T-helper 2 cell treated with Interferon-gamma antibody and Interleukin-4, amounts not matched to agents 5 μg/mL and 100 μg/mL, for 36 hours (primary cell): ENCODE measurements around the gene BCL7A.
"Not testable (repeated sequence)": the region's sequence is repeated elsewhere in the genome, so short reads cannot be mapped to it uniquely, and the experiment has no call there.

Experiments used
- DNase-seq: peaks from one replicate; pipeline ENCODE4 v3.0.0; 2021; ENCODE audit warnings: low spot score
- H3K27ac Mint-ChIP-seq: one replicate; pipeline ENCODE4 v1.8.0; 2021; ENCODE audit warnings: mild to moderate bottlenecking, mixed read lengths
- H3K27me3 Mint-ChIP-seq: one replicate; pipeline ENCODE4 v1.8.0; 2021; ENCODE audit warnings: low read depth, mixed read lengths
- H3K36me3 Mint-ChIP-seq: one replicate; pipeline ENCODE4 v1.8.0; 2021; ENCODE audit warnings: low read depth, mixed read lengths
- H3K4me1 Mint-ChIP-seq: one replicate; pipeline ENCODE4 v1.8.0; 2021; ENCODE audit warnings: low read depth, mixed read lengths
- H3K4me3 Mint-ChIP-seq: one replicate; pipeline ENCODE4 v1.8.0; 2022; ENCODE audit warnings: mild to moderate bottlenecking, moderate library complexity, mixed read lengths
- H3K9me3 Mint-ChIP-seq: one replicate; pipeline ENCODE4 v1.8.0; 2021; ENCODE audit warnings: mixed read lengths

Gene BCL7A

DNA sequence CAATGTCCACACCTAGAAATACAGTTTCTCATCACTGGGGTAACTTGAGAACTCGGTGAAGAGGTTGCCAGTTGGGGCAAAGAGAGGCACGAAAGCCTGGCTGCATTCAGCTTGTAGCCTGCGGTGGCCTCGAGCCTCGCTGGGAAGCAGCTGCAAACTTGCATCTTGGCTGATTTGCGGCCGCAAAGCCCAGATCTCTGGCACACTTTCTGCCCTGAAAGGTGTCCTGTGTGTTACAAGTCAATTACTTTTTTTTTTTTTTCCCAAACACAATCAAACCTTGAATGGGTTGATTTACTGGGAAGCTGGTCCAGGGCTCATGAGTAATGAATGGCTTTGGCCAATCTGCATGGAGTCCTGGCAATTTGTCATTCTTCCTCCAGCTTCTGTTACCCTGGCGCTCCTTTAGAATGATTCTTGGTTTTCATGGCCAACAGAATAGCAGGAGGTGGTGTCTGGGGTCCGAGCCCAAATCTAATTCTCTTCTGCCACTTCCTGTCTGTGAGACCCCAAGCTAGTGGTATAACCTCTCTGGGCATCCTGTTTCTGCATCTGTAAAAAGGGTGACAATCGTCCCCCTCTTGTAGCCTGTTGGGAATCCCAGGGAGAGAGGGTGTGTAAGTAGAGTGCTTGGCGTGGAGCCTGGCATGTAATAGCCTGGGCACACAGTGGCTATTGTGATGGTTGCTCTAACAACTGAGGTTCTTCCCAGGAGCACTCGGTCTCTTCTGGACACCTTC is 6.7 kb downstream of the BCL7A start:
- no peak overlapping the region for H3K27ac Mint-ChIP-seq
- no peaks in the 10 kb centered on the region for H3K36me3 Mint-ChIP-seq
- H3K9me3 Mint-ChIP-seq: no peaks in the 10 kb centered on the region
- peaks cover 1% of the 10 kb centered on the region for H3K4me1 Mint-ChIP-seq
- H3K4me3 Mint-ChIP-seq: no peak overlapping the region
- no peak for DNase-seq
- peaks cover 2% of the 10 kb centered on the region for H3K27me3 Mint-ChIP-seq

DNA sequence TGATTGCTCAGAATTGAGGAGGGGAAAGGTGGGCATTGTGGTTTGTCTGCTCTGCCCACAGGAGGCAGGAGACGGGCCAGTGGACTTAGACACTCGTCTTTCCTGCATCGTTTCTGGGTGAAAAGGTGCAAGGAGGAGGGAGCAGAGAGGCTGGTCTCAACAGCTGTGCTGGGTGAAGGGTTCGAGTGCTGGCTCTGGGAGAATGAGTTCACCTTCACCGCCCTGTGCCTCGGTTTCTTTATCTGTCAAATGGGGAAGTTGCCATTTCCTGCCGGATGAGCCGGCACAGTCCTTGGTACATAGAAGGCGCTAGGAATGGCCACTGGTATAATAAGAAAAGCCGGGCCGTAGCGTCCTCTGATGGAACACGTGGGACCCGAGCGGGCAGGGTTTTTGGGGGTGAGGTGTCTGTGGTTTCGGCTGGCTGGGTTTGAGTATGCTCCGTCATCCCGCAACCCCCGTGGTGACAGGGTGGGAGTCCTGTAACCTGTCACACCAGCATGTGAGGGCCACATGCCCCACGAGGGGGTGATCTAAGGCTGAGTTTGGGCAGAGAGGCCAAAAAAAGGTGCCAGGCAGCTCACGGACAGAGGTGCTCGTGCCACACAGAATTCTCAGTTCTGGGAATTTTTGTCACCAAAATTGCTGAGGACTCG is 7.3 kb downstream of the BCL7A start:
- DNase-seq: no peak
- Mint-ChIP-seq H3K4me3 (no peak overlapping the region), H3K27ac (no peak overlapping the region), H3K4me1 (no peaks in the 10 kb centered on the region), H3K27me3 (no peaks in the 10 kb centered on the region), H3K36me3 (no peaks in the 10 kb centered on the region), H3K9me3 (no peaks in the 10 kb centered on the region)

DNA sequence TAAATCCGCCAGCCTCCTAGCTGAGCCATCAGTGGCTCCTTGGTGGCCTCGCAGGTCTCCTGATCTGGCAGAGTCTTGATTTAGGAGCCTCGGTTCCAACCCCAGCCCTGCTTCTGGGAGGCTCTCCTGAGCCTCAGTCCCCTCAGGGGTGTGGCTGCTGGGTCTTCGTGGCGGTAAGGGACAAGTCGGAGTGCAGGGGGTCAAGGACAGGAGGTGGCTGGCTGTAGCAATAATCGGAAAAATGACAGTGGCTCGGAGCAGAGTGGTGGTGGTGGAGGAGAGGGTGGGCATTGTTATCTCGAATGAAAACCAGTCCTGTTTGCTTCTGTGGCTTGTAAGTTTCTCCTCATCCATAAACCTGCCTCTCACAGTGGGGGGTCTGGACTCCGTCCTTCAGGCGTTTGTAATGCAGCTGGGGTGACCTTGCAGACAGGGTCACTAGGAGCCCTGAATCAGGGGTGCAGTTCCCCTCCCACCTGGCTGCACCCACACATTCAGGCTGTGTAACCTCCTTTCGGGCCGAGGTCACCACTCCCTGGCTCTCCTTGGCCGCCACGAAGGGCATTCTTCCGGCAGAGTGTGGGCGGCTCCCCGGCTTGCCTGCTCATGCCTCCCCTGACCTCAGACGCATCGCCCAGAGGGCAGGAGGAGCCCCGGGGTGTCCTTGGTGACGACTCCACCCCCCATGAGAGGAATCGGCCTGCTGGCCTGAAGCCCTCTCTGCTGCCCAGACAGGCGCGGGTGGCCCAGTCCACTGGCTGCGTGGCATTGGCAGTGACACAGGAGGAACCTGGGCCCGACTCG is 8.1 kb downstream of the BCL7A start:
- Mint-ChIP-seq H3K4me1 (no peaks in the 10 kb centered on the region), H3K36me3 (no peaks in the 10 kb centered on the region), H3K4me3 (no peak overlapping the region), H3K27me3 (no peaks in the 10 kb centered on the region), H3K27ac (no peak overlapping the region), H3K9me3 (no peaks in the 10 kb centered on the region)
- no peak for DNase-seq

DNA sequence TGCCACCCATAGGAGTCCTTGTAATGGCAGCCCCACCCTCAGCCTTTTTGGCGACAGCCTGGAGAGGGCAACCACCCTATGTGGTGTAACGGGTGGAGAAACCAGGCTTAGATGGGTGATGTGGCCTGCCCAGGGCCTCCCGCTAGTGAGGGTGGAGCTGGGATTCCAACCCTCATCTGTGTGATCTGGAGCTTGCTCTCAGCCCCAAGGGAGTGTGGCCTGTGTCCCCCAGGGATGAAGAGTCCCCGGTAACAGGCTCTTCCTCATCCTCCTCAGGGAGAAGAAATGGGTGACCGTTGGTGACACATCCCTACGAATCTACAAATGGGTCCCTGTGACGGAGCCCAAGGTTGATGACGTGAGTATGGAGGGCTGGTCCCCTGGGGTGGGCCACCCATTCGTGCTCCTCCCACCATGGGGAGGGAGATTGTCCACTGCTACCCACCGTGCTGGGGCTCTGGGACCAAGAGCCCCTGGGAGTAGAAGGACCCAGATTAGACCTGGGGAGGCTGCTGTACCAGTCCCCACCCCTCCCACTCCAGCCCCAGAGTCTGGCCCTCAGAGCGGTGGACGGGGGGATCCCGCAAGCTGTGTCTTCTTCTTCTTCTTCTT is 8.8 kb downstream of the BCL7A start:
- no peaks in the 10 kb centered on the region for H3K9me3 Mint-ChIP-seq
- H3K27ac Mint-ChIP-seq: no peak overlapping the region
- no peaks in the 10 kb centered on the region for H3K36me3 Mint-ChIP-seq
- no peaks in the 10 kb centered on the region for H3K4me1 Mint-ChIP-seq
- no peaks in the 10 kb centered on the region for H3K27me3 Mint-ChIP-seq
- no peak for DNase-seq
- H3K4me3 Mint-ChIP-seq: no peak overlapping the region

DNA sequence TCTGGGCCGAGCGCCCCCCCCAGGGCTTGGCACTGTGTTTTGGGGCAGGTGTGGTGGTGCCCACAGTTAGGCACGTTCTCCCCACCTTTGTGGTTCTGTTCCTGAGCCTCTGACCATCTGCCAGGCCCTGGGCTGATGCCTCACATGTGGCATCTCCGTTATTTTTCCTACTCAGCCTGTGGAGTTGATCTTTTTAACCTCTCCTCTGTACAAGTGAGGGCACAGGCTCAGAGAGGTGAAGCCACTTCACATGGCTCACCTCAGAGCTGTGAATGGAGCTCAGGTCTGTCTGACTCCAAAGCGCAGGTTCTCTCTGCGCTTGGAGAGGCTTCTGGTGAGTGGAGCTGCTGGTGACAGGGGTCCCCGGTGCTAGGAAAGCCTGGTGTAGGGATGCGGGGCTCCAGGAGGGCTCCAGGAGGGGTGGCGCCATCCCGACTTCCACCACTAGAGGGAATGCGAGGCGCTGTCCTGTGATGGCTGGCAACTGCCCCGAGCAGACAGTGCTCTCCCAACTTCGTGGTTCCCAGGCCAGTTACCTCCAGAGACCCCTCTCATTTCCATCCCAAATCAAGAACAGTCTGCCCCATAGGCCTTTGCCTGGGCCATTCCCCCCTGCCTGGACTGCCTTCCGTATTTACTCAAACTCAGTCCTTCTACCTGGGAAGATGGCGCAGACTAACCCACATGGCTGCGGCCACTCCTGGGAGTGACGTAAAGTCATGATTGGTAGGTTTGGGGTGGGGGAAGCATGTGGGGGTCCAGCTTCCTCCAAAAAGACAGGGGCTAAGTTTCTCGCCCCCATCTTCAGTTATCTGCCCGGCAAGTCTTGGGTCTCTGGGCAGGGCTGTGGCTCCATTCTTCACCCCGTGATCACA is 9.9 kb downstream of the BCL7A start:
- no peak overlapping the region for H3K27ac Mint-ChIP-seq
- no peaks in the 10 kb centered on the region for H3K36me3 Mint-ChIP-seq
- H3K4me1 Mint-ChIP-seq: no peaks in the 10 kb centered on the region
- no peaks in the 10 kb centered on the region for H3K27me3 Mint-ChIP-seq
- H3K4me3 Mint-ChIP-seq: no peak overlapping the region
- DNase-seq: peak; percentile 39
- H3K9me3 Mint-ChIP-seq: no peaks in the 10 kb centered on the region

DNA sequence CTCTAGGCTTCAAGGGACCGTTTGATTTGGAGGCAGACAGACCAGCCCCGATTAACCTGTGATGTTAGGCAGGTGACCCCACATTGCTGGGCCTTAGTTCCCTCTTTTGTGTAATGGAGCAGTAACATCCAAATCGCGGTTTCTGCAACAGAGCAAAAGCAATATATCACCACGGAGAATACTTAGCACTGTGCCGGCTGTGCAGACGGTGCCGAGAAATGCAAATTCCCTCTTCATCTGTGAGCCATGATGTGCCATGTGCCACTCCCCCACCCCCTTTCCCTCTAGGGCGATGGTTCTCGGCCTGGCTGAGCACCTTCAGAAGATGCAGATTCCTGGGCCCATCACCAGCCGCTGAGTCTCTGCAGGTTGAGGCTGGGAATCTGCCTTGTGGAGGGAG is 10.9 kb downstream of the BCL7A start:
- Mint-ChIP-seq H3K27ac (no peak overlapping the region), H3K9me3 (no peaks in the 10 kb centered on the region), H3K4me1 (no peaks in the 10 kb centered on the region), H3K36me3 (no peaks in the 10 kb centered on the region), H3K4me3 (no peak overlapping the region), H3K27me3 (no peaks in the 10 kb centered on the region)
- no peak for DNase-seq

DNA sequence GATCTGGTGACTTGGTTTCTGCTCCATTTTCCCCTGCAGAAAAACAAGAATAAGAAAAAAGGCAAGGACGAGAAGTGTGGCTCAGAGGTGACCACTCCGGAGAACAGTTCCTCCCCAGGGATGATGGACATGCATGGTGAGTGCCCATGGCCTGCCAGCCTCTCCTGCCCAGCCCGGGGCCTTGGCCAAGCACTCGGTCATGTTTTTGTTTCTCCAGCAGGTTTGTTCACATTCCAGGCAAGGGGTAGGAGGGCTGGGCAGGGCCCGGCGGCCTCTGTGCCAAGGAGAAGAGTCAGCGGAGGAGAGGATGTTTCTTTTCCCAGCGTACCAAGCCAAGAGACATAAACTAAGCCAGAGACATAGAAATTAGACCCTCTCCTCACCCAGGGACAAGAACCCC is 13.6 kb downstream of the BCL7A start:
- no peaks in the 10 kb centered on the region for H3K27me3 Mint-ChIP-seq
- no peak overlapping the region for H3K4me3 Mint-ChIP-seq
- no peak overlapping the region for H3K27ac Mint-ChIP-seq
- no peak for DNase-seq
- no peaks in the 10 kb centered on the region for H3K4me1 Mint-ChIP-seq
- no peaks in the 10 kb centered on the region for H3K9me3 Mint-ChIP-seq
- H3K36me3 Mint-ChIP-seq: no peaks in the 10 kb centered on the region

DNA sequence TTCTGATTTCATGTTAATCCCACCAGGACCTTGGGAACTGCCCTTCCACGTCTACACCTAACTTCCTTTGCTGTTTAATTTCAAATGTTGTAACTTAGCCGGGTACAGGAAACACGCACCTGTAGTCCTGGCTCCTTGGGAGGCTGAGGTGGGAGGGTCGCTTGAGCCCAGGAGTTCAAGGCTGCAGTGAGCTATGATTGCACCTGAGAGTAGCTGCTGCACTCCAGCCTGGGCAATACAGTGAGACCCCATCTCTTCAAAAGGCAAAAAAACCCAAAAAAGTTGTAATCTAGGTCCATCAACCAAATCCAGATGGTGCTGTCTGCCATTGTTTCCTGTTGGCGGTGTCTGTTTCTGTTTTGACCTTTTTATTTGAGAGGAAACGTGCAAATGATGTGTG is 14.5 kb downstream of the BCL7A start:
- no peaks in the 10 kb centered on the region for H3K36me3 Mint-ChIP-seq
- H3K27ac Mint-ChIP-seq: peak overlapping the region; percentile 20
- H3K9me3 Mint-ChIP-seq: no peaks in the 10 kb centered on the region
- H3K4me3 Mint-ChIP-seq: no peak overlapping the region
- no peak for DNase-seq
- H3K27me3 Mint-ChIP-seq: no peaks in the 10 kb centered on the region
- H3K4me1 Mint-ChIP-seq: no peaks in the 10 kb centered on the region

DNA sequence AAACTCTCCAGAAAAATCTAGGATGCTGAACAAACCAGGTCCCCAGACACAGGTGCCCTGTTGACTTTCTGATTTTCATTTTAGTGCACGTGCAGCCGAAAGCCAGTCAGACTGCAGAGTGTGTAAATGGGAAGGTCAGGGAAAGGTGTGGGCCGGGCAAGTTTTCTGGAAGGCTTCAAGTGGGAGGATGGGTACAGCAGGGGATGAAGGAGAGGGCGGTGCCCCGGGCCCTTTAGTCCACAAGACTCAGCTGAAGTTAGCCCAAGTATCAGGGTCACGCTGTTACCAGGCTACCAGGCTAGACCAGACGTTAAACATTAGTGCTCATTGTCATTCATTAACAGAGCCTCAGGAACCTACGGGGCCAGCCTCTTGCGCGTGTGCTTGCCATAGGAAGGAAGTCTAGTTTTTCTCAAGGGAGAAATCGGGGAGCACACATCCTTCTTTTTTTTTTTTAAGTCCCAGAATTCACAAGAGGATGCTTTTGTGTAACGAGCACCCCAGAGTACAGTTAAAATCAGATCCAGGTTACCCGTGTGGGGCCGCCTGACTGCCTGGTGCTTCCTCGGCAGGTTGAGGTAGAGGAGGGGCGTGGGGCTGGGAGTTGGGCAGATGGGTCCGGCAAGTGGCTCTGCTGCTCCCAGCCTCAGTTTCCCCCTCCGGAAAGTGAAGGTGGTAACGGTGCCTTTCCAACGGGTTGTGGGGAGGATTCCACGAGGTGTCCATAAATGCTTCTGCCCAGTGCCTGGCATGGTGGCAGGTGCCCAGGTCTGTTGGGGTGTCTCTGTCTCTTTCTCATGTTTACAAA is 19.1 kb downstream of the BCL7A start:
- Mint-ChIP-seq H3K4me3 (no peak overlapping the region), H3K4me1 (no peaks in the 10 kb centered on the region), H3K27me3 (no peaks in the 10 kb centered on the region), H3K9me3 (no peaks in the 10 kb centered on the region), H3K27ac (no peak overlapping the region), H3K36me3 (peaks cover 11% of the 10 kb centered on the region)
- DNase-seq: no peak

DNA sequence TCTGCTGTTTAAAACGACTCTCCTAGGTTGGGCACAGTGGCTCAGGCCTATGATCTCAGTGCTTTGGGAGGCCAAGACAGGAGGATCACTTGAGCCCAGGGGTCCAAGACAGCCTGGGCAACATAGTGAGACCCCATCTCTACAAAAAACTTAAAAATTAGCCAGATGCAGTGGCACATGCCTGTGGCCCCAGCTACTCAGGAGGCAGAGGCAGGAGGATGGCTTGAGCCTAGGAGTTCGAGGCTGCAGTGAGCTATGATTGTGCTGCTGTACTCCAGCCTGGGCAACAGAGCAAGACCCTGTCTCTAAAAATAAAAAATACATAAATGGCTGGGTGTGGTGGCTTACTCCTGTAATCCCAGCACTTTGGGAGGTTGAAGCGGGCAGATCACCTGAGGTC is 19.8 kb downstream of the BCL7A start:
- H3K27me3 Mint-ChIP-seq, H3K4me1 Mint-ChIP-seq, H3K4me3 Mint-ChIP-seq, H3K27ac Mint-ChIP-seq, DNase-seq, H3K9me3 Mint-ChIP-seq: not testable (repeated sequence)
- H3K36me3 Mint-ChIP-seq: peaks cover 11% of the 10 kb centered on the region

DNA sequence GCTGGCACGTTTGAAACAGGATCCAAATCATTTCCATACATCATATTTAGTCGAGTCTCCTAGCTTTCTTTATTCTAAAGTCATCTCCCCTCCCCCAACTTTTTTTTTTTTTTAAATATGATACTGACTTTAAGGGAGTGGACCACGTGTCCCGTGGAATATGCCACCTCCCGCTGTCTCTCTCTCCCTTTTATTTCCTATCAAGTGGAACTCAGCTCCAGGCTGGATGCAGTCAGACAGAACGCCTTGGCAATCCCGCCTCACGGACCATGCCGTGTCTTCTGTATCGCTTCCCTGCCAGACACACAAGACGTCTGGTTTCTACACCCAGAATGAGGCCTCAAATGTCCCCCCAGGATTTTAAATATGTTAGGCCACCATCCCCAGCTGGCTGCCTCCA is 21.2 kb downstream of the BCL7A start:
- no peak overlapping the region for H3K27ac Mint-ChIP-seq
- no peaks in the 10 kb centered on the region for H3K9me3 Mint-ChIP-seq
- no peak for DNase-seq
- no peaks in the 10 kb centered on the region for H3K27me3 Mint-ChIP-seq
- no peak overlapping the region for H3K4me3 Mint-ChIP-seq
- H3K4me1 Mint-ChIP-seq: no peaks in the 10 kb centered on the region
- peaks cover 11% of the 10 kb centered on the region for H3K36me3 Mint-ChIP-seq

DNA sequence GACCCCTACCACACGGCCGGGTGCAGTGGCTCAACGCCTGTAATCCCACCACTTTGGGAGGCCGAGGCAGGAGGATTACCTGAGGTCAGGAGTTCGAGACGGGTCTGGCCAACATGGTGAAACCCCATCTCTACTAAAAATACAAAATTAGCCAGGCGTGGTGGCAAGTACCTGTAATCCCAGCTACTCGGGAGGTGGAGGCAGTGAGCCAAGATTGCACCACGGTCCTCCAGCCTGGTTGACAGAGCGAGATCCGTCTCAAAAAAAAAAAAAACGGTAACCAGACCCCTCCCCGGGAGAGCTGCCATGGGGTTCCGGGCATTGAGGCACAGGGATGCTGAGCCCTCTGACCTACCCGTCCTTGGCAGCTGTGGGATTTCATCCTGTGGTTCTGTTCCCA is 21.8 kb downstream of the BCL7A start:
- Mint-ChIP-seq H3K4me1 (no peaks in the 10 kb centered on the region), H3K36me3 (peaks cover 12% of the 10 kb centered on the region), H3K9me3 (no peaks in the 10 kb centered on the region), H3K27ac (no peak overlapping the region), H3K27me3 (no peaks in the 10 kb centered on the region), H3K4me3 (no peak overlapping the region)
- DNase-seq: no peak

DNA sequence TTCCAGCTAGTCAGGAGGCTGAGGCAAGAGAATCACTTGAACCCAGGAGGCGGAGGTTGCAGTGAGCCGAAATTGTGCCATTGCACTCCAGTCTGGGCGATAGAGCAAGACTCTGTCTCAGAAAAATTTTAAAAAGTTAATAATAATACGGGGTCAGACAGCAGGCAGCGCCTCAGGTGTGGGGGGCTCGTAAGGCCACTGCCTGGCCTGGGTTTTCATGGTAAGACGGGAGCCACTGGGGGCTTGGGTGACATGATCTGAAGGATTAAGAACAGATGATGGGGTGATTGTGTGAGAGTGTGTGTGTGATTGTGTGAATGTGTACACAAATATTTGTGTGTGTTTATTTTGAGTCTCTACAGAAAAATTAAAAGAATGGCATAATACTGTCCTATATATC is 23.6 kb downstream of the BCL7A start:
- Mint-ChIP-seq H3K4me1 (no peaks in the 10 kb centered on the region), H3K9me3 (no peaks in the 10 kb centered on the region), H3K4me3 (no peak overlapping the region), H3K27ac (no peak overlapping the region), H3K27me3 (no peaks in the 10 kb centered on the region), H3K36me3 (peaks cover 12% of the 10 kb centered on the region)
- DNase-seq: no peak
